Activated CD8-positive, alpha-beta memory T cell treated with anti-CD3 and anti-CD28 coated beads, Interleukin-2, amount 50 U/mL, for 1 hour (primary cell): ENCODE measurements around the gene TRAF7.

ENCODE experiments used
- DNase-seq: peaks from one replicate; pipeline ENCODE4 v3.0.0-alpha.2; 2020; ENCODE audit errors: extremely low read depth

TRAF7 gene

GRCh38 chr16:2147981-2148671, 7.5 kb upstream of the TRAF7 start, which contains the start of gene RAB26:
Gene RAB26, plus strand, starts transcription at chr16:2148625. Its CDS starts 159 bp downstream, at chr16:2148784.
- DNase-seq, result no peak

GRCh38 chr16:2148714-2149629, 6.6 kb upstream of the TRAF7 start:
- no peak for DNase-seq

DNA sequence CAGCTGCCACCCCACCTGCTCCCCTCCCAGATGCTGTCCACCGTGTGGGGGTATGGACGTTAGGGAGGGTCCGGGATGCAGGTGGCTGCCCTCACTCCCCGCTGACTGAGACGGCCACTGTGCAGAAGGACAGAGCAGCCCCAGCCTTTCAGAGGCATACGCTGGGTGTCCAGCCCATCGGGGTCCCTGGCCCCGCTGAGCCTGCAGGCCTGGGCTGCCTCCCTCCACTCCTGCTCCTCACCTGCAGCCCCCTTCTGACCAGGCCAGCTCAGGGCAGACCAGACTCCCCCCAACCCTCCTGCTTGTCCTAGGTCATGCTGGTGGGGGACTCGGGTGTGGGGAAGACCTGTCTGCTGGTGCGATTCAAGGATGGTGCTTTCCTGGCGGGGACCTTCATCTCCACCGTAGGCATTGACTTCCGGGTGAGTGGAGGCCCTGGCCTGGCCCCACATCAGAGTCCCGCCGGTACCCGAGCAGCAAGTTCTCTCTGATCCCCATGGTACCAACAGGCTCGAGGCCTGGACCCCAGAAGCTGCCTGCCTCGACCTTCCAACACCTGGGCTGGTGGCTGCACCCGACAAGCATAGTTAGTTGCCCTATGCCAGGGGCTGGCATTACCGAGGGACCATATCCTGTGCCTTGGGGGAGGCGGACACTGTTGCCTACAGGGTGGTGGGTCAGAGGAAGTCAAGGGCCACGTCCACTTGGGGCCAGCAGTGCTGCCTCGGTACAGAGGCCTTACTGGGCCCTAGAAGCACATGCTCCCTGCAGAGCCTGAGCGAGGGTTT, 5.8 kb upstream of the TRAF7 start:
- DNase-seq, result no peak

DNA sequence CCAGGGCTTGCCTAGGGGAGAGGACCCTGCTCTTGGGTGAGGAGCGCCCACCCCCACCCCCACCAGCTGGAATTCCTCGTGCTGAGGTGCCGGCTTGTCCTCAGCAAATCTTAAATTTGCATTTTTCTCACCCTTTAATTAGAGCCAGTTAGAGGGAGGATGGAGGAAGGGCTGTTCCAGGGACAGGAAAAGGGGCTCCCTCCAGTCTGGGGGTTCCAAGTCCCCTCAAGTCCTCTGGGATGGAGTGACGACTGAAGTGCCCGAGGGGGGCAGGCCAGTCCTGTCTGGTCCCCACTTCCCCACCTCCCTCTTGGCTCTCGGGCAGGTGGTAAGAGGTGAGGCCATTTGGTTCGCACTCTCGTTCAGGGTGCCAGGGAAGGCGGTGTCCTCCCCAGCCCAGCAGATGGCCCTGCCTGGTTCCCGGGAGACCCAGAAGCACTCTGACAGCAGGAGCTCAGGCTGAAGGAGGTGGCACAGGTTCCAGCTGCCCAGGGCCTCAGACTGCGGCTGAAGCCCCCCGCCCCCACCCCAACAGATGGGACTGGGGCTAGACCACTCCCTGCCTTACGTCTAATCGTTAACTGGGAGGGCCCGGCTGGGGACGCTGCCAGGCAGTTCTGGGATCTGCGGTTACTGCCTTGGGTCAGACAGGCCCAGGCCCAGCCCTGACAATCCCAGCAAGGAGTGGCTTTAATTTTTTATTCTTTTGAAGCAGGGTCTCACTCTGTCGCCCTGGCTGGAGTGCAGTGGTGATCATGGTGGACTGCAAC, 5.0 kb upstream of the TRAF7 start:
- no peak for DNase-seq

GRCh38 chr16:2151188-2152091, 4.1 kb upstream of the TRAF7 start:
- DNase-seq, result no peak

DNA sequence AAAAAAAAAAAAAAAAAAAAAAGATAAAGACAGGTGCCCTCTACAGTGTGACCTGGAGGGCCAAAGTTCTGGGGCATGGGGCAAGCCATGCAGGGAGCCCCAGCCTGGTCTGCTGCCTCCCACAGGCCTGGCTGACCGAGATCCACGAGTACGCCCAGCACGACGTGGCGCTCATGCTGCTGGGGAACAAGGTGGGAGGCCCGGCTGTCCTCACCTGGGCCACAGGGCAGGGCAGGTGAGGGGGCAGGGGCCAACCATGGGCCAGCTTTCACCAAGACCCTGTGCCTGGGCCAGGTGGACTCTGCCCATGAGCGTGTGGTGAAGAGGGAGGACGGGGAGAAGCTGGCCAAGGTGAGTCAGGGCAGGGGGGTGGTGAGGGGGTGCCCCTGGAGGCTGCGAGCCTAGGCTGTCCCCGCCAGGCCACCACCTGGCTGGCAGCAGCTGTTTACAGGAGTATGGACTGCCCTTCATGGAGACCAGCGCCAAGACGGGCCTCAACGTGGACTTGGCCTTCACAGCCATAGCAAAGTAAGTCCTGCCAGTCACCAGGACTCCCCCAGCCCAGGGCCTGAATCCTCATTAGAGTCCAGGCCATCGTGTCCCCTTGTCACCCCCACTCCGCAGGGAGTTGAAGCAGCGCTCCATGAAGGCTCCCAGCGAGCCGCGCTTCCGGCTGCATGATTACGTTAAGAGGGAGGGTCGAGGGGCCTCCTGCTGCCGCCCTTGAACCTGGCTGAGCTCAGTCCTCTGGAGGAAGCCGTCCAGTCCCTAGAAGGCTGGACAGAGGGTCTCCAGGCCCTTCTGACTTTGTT, 2.7 kb upstream of the TRAF7 start:
- DNase-seq, result no peak

GRCh38 chr16:2154533-2155090, 970 bp upstream of the TRAF7 start:
- no peak for DNase-seq

DNA sequence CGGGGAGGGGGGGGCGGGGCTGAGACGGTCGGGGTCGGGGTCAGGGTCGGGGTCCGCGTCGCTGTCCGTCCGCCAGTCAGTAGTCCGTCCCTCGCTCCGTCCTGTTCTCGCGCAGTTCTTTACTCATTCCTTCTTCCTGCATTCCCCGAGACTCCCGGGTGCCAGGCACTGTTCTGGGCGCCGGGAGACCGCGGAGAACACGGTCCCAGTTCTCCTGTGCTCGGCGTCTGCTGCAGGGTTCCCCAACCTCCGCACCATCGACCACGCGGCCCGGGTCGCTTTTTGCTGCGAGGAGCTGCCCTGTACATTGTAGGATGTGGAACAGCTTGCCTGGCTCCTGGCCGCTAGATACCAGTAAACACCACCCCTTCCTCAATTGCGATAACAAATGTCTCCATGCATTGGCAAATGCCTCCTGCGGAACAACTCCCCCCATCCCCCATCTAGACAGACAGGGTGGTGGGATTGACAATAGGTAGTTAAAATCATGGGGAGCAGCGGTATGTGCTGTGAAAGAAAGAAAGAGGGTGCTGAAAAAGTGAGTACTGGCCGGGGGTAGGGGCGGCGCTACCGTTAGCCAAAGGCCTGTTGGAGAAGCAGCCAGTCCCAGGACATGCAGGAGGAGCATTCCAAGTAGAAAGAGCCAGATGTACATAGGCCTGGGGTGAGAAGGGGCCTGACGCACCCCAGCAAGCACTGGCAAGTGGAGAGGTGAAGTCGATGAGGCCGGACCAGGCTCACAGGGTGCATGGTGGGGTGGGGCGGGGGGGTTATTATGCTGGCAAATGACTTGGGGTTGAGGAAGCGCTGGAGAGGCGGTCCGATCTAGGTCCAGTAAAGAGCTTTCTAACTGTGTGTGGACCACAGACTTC, 631 bp downstream of the TRAF7 start:
- DNase-seq, result no peak

- no peak for DNase-seq
Measured at GRCh38 chr16:2156849-2157224, 1.3 kb downstream of the TRAF7 start.

DNA sequence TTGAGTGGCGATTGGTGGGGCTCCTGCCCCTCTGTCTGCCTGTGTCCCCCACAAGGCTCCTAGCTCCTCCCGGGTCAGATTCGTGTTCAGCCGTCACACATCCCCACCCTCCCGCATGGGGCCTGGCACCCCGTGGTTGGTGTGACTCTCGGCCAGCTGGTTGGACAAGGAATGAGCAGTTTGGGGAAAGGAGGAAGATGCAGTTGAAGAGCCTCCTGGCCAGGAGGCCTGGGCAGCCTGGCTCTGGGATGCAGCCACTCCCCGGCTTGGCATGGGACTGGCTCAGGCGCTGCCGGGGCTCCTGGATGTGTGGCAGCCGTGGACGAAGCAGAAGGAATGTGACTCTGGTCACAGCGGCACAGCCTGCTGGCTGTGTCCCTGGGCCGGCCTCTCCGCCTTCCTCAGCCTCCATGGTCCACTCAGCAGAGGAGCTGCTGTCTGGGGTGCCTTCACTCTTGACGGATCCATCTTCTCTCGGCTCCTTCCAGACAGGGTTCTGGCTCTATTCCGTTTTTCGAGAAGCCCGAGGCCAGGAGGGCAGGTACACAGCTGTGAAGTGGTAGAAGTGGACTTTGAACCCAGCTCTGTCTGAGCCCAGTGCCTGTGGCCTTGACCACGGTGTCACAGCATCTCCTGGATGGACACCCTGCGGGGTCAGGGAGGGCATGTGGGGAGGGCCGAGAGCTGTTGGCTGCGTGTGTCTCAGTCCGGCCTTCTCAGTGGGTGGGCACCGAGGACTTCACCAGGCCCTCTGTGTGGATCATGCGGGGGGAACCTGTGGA, 2.1 kb downstream of the TRAF7 start:
- DNase-seq, result no peak

DNA sequence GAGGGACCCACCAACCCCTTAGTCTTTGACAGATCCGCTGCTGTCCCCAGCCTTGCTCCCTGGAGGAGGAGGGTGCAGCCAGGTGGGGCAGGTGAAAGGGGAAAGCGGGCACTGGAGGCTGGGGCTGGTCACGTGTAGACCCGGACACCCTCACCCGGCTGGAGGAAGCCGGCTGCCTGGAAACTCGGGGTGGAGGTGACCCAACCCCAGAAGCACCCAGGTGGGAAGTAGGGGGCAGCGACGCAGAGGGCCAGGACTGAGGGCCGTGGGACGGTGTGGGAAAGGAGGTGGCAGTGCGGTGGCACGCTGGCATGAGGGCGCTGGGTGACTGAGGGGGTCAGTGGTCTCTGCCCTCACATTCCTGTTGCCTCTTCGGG, 2.7 kb downstream of the TRAF7 start:
- no peak for DNase-seq

GRCh38 chr16:2159175-2159838, 3.7 kb downstream of the TRAF7 start:
- no peak for DNase-seq

GRCh38 chr16:2160915-2161551, 5.5 kb downstream of the TRAF7 start:
- no peak for DNase-seq

- DNase-seq, result no peak
Measured at GRCh38 chr16:2161911-2162310, 6.3 kb downstream of the TRAF7 start.

DNA sequence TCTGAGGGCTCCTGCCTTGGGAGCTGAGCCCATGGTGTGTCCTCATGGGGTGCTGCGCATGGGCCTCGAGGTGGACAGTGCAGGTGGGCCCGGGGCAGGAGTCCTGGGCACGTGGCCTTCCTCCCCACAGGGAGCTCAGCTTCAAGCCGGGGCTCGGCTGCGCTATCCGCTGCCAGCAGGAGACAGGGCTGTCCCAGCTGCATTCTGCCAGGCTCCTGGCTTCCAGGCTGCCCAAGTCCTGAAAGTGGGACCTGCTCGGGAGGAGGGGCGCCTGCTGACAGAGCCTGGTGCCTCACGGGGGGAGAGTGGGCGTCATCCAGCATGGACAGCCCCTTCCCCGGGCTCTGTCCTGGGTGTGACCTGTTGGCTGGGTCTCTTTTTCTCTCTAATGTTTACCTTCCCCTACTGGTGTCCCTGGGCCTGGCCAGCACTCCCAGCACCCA, 7.1 kb downstream of the TRAF7 start:
- no peak for DNase-seq

DNA sequence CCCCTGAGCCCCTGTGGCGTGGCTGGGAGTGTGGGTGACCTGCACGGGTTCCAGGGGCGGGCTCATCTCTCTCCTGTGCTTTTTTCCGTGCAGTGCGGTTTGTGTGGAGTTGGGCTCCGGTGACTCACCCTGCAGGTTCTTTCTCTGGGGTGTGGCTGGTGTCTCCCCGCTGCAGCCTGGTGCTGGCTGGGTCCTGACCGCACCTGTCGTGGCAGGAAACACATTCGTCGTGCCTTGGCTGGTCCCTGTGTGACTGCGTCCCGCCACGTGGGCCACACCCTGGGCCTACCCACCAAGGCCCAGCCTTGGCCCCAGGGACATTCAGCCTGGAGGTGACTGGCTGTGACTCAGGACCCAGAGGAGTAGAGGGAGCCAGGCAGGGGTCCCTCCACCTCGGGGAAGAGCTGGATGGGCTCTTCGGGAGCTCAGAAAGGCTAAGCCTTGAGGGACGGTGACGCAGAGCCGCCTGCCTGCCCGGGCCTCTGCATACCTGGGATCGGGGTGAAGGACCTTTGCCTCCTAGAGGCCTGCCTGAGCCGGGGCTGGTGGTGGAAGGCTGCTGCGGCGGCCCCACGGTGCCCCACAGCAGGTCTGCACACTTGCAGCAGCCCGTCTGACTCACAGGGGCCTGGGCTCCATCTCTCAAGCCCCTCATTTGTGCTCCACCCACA, 7.8 kb downstream of the TRAF7 start:
- DNase-seq, result no peak
